ENCODE results near the gene MATN4.
A peak's percentile ranks its signal among the peaks of the same experiment; 100 is the strongest.

The MATN4 gene

DNA sequence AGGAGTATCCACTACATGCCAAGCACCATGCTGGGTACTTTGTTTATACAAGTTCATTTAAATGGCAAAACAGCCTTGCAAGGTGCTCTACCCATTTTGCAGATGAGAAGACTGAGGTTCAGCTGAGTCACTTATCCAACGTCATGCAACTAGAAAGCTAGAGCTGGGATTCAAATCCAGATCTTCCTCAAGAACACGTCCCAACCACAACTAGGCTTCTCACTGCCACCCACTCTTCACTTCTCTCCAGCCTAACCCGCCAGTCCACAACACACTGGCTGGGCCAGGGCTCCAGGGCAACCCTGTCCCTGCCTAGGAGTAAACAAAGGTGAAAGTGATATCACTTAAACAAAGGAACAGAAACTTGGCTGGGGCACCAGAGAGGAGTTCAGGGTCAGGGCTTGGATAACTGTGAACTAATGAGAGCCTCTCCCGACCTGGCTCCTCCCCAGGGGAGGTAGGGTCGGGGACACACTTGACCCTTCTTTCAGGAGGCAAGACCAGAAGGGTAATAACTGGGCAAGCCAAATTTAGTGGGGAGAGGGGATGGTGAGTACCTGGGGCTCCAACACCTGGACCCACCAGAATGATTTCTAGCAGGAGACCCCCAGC lies 32.2 kb upstream of the MATN4 start:
- DNase-seq, result peak; percentile 41

DNA sequence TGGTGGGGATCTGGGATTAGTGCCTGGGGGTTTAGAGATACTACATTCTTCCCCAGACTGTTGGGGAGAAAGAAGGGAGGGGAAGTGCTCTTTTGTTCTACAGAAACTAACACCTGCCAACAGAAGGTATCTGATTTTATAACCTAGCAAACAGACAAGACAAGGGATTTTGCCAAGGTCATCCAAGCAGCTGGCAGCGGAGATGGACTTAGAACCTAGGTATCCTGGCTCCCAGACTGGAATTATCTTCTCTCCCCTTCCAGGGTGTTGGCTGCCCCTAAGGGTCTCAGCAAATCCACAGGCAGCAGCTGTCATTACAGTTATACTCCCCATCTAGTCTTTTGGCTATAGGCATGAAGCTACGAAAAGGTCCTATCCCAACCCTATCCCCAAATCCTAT lies 31.7 kb upstream of the MATN4 start:
- DNase-seq, result no peak

DNA sequence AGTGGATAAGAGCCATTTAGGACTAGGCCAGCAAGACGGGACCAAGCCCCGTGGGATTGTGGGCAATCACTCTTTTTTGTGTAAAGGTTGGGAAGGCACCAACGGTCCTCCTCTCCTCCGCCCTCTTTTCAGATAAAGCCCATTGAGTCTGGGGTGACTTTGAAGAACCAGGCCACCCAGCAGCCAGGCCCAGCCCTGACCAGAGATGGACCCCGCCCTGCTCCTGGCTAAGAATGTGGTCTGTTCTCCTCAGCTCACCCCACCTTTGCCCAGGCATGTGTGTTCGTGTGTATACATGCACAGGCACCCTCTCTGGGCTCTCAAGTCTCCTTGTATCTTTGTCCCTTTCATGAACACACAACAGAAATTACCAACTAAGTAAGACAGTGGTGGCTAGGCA lies 31.0 kb upstream of the MATN4 start:
- DNase-seq, result no peak

DNA sequence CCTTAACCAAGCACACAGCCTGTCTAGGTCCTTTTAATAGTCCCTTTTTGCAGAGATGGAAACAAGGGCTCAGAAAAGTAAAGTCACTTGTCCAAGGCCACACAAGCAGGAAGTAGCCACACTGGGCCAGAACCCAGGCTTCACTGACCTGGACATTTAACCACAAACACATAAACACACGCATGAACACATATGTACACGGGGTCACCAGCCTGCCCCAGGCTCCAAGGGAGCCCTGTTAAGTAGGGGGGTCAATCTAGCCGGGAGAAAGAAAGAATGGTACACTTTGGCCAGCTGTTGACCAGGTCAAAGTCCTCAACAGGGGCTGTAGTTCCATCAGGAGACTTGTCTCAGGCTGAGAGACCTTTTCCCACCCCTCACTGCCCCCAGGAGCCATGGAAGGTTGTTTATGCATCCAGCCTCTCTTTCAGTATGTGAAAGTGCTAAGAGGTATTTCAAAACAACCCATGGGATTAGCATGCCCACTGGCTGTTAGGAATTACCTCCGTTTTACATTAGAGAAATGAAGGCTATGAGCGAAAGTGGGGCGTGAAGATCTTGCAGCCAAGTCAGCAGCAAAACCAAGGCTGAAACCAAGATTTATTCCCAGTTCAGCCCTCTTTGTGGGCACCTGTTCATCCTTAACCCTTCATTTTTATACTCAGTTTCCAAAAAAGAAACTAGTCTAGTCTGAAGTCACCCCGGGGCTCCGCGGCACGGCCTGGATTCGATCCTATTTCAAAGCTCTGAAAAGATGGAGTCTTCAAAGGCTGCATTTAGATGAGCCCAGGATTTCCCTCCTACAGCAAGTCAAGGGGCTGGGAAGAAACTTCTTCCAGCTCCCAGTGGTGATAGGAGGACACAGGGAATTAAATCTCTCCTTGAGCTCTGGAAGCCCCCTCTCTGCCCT lies 30.3 kb upstream of the MATN4 start:
- DNase-seq, result no peak

DNA sequence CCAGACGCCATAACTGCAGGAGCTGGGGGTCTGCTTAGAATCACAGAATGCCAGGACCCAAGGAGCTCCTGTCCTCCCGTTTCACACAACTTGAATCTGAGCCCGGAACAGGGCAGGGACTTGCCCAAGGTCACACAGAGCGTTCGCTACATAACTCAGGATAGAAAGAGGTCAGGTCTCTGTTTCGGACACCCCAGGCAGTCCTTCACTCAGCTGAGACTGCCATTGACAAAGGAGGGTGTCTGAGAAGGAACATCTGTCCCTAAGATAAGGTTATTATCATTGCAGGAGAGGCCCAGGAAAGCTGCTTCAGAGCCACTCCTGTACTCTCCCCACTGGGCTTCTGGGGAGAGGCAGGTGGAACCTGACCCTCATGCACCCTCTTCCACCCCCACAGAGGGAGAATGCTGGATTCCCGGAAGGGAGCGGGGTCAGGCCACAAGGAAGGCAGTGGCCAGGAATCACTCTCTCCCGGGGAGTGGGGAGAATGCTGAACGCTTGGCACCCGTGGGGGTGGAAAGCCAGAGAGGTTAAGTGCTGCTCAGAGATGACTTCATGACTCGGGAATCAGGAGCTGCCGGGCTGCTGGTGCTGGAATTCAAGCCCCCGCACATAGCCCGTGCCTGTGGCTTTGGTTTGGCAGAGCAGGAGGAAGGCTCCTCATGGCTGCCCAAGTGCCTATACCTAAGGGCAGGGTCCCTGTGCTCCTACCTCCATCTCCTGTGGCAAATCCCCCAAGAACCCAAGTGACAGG lies 29.4 kb upstream of the MATN4 start:
- DNase-seq, result no peak

DNA sequence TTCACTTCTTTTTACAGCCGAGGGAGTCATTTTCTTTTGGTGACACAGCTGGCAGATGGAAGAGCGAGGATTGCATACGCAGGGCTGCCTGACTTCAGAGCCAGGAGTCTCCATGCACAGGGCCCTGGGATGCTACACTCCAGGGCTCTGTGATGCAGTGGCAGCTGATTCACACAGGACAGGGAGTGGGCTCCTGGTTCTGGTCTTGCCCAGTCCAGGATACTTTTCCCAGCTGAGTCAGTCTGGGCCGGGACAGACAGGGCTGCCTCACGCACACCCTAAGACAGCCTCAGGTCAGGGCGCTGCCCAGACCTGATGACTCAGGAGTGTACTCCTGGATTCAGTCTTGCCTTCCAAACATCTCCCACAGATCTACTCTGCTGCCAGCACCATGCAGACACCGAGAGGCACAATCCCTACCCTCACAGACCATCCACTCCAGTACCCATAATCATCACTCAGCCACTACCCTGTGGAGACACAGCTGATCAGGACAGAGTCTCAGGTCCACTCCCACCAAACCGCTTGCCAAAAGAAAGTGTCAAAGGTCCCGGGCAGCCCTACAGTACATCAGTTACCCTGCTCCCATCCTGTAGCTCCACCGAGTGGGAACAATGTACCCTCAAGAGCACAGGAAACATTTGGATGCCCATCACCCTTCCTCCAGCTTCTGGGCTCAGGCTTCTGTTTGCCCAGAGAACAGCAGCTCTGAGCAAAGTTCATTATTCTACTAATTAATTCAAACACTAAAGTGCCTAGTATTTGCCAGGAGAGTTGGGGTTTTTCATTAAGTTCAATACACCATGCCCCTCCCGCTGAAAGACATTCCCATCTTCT lies 28.6 kb upstream of the MATN4 start:
- DNase-seq, result no peak

DNA sequence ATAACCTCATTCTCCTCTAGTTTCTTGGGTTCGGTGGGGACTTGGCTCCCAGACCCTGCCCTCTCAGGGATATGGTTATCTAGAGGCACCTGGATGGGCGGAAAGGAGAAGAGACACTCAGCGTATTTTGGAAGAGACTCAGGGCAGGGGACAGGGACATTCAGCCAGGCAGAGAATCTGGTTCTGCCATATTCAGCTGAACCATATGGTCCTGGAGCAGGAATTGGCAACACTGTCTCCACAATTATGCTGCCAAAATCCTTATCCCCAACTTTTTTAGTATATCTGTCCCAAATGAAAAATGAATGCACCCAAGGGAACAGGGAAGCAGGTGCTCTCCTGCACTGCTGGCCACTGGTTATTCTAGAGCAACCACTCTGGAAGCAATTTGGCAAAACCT lies 22.4 kb upstream of the MATN4 start:
- DNase-seq, result no peak

DNA sequence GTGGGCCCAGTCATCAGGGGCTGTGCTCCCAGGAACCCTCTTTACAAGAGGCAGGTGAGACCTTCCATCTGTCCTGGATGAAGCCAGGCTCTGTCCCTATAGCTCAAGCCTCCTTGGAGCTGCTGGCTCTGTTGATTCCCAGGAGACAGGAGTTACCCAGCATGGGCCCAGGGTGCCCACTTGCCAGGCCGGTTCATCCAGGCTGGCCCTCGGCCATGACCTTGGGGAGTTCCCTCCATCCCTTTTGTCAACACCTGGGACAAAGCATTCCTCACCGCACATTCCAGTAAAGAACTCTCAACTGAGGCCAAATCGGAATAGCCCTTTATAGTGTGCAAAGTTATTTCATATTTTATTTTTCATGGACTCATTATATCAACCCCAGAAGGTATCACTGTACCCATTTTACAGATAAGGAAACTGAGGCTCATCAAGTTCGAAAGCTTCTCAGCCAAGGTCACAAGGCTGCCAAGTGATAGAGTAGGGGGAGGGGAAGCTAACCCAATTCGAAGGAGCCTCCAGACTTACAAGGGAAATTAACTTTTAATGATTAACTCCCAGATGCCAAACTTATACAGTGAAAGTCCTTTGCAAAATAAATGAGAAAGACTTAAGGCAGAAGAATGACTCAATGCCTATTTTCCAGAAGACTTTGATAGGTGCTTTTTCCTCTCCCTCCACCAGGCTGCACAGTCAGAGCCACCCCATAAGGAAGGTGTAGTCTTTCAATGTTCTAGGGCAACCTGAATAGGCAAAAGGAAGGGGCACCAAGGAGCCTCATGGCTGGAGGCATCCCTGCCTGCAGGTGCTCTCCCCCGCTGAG lies 21.6 kb upstream of the MATN4 start:
- DNase-seq, result no peak

DNA sequence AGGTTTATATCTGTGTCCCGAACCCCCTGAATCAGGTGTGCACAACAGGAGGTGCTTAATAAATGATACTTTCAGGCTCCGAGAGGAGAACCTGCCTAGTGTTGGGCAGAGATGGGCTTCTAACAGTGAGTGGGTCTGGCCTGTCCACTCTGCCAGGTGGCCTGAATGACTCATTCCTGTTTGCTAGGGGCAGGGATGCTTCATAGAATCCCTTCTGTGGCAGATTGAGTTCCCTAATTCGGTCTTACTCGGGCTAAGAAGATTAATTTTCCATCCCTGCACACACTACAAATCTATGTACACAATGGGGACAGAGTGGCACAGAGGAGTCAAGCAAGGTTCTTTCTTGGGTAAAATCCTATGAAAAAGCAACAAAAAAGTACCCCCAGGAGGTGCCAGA lies 20.4 kb upstream of the MATN4 start:
- DNase-seq, result no peak

DNA sequence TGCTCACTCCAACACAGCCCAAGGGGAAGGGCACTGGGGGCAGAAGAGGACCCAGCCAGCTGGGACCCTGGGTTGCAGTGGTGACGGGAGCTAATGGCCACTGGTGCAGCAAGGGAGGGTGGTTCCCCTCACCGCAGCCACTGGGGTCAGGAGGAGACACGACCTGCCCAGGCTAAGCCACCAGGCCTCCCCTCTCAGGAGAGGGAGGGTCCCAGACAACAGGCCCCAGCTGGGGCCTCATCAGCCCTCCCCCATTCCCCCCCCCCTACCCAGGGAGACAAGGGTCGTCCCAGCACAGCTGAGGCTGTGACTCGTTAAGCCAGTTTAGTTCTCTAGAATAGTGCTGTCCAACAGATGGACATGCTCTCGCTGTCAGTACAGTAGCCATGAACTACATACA lies 17.3 kb upstream of the MATN4 start:
- no peak for DNase-seq

DNA sequence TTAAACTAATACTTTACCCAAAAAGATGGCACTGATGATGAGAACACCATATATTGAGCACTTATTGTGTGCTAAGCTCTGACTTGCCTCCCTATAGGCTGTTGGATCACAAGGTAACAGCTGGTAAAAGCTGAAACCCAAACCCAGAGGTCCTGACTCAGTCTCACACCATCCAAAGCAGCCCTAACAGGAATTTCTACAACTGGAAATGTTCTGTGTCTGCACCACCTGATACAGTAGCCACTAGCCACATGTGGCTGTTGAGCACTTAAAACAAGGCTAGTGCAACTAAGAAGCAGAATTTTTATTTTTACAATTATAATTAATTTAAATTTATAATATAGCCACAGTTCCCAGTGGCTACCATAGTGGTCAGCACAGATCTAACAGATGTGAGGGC lies 15.6 kb upstream of the MATN4 start:
- DNase-seq, result no peak

DNA sequence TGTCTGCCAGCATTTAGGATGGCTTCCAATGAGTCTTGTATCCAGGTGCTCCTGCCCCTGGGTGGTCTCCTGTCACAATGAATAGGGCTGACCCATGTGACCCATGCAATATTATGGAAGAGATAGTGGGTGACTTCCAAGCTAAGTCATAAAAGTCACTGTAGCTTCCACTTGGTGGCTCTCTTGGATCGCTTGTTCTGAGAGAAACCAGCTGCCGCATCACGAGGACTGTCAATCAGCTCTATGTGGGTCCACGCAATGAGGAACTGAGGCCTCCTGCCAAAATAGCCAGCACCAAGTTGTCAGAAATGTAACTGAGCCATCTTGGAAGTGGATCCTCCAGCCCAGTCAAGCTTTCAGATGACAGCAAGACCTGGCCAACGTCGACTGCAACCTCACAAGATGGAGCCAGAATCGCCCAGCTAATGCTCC lies 14.9 kb upstream of the MATN4 start:
- DNase-seq, result peak; percentile 76

DNA sequence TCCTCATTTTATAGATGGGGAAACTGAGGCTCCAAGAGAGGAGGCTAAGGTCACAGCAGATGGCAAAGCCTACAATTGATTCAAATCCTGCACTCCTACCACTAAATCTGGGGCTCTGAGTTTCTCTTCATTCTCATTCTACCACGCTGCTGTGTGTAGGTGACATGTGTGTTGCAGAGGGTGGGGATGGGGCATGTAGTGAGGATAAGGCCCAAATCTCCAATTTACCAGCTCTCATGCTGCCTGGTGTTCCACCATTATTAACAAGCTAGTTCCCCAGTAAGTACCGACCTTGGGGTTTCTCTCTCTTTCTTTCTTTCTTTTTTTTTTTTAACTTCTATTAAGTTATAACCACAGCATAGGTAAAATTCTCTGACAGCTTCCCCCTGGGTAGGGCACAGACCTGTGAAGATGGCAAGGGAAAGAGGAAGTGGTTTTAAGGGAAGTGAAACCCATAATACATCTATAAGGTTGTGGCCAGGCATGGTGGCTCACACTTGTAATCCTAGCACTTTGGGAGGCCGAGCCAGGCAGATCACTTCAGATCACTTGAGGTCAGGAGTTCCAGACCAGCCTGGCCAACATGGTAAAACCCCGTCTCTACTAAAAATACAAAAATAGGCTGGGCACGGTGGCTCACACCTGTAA lies 13.0 kb upstream of the MATN4 start:
- peak; percentile 84 for DNase-seq

DNA sequence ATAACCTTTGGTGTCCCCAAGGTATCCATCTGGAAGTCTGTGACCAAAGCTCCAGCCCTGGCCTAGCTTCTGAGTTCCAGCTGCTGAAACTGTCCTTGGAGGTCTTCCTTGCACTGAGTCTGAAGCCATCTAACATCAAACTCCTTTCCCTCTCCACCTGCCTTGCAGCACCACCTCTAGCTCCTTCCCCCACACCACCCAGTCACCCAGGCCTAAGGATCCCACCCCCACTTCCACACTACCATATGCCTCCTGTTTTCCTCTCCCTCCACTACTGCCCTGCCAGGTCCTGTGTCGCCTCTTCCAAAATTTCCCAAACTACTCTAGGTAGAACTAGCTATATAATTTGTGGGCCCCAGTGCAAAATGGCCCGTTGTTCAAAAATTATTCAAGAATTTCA lies 10.8 kb upstream of the MATN4 start:
- no peak for DNase-seq

DNA sequence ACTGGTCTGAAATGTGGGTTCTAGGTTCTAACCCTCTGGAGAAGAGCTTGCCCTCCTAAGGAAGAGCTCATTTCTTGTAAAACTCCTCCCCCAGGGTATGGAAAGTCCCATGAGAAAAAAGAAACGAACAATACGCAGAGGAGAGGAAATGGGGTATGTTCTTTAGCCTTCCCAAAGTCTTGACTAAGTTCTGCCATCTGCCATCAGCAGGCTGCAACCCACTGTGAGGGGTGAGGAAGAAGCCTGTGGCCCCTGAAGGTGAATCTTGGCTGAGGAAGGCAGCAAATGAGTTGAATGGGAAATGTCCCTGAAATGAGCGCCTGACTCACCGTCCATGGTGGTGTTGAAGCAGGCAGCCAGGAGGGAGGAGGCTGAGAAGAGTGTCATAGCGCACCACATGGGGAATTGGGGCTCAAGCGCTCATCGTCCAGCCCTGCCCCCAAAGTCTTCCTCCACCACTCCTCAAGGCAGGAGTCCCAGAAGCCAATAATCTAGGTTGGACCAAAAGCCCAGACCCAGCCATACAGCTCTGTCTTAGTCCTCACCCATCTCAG lies 10.4 kb upstream of the MATN4 start:
- no peak for DNase-seq

DNA sequence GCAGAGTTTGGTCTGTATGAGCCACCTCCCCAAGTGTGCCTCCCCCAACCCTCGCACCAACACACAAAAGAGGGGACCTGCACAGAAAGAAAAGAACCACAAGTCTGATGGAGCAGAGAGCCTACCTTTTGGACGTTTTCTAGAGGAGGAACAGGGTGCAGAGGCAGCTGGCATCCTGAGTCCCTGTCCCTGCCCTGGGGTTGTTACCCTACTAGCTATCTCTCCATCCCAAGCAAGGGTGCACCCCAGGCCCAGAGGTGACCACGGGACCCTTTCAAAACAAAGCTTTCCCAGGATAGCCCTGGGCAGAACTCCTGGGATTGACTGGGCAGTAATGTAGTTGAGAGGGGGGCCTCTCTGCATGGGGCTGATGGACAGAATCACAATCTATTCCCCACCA lies 9.7 kb upstream of the MATN4 start:
- no peak for DNase-seq

DNA sequence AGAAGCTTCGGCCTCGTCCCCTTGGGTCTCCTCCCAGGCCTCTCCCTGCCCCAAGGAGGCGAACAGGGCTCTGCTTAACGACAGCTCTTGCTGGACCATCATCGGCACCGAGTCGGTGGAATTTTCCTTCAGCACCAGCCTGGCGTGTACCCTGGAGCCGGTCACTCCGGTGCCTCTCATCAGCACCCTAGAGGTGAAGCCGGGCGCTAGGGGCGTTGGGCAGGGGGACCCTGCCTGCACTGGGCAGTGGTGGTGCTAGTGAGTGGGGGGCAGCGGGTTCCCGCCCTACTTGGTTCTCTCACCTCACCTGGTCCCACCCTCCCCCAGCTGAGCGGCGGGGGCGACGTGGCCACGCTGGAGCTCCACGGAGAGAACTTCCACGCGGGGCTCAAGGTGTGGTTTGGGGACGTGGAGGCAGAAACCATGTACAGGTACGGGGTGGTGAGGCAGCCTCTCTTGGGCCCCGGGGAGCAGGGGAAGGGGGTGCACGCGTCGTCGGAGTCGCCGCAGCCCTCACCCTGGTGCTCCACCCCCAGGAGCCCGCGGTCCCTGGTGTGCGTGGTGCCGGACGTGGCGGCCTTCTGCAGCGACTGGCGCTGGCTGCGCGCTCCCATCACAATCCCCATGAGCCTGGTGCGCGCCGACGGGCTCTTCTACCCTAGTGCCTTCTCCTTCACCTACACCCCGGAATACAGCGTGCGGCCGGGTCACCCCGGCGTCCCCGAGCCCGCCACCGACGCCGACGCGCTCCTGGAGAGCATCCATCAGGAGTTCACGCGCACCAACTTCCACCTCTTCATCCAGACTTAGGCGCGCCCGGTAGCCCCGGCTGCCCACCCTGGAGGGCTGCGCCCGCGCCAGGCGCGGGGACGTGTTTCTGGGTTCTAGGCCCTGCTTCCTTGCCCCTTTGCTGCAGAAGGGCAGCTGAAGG lies 8.3 kb upstream of the MATN4 start:
- no peak for DNase-seq

DNA sequence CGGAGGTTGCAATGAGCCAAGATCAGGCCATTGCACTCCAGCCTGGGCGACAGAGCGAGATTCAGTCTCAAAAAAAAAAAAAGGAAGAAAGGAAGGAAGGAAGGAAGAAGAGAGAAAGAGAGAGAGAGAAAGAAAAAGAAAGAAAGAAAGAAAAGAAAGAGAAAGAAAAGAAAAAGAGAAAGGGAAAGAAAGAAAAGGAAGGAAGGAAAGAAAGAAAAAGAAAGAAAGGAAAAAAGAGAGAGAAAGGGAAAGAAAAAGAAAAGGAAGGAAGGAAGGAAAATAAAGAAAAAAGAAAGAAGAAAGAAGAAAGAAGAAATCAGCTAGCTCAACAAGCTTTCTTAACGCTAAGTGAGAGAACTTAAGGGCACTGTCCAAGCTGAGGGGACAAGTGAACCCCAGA lies 7.6 kb upstream of the MATN4 start:
- no peak for DNase-seq

DNA sequence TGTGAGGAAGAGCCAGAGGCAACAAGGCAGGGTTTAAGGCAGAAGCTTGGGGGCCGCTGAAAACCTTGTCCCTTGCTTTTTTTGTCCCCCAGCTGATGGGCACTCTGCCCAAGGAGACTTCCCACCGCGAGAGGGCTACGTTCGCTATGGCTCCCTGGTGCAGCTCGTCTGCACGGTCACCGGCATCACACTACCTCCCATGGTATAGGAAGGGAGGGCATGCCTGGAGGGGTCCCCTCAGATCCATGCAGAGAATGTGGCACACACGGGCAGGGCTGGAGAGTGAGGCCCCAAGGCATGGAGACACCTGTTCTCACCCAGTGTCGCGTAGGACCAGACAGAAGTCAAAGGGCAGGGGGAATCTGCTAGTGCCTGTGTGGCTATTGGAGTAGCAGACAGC lies 5.8 kb upstream of the MATN4 start:
- no peak for DNase-seq
